ENCODE measurements around the gene HMCN1.

The HMCN1 gene

GRCh38 chr1:186044079-186044685 lies 310.0 kb downstream of the HMCN1 start:
- DNase-seq, result no peak

GRCh38 chr1:186046437-186047211 lies 312.4 kb downstream of the HMCN1 start:
- no peak for DNase-seq

- no peak for DNase-seq
Observed at GRCh38 chr1:186050360-186050759, 316.2 kb downstream of the HMCN1 start.

- no peak for DNase-seq
Observed at GRCh38 chr1:186054003-186054402, 319.8 kb downstream of the HMCN1 start.

GRCh38 chr1:186054932-186055331 lies 320.7 kb downstream of the HMCN1 start:
- DNase-seq, result no peak

GRCh38 chr1:186055846-186056245 lies 321.7 kb downstream of the HMCN1 start:
- DNase-seq, result no peak

GRCh38 chr1:186057086-186057485 lies 322.9 kb downstream of the HMCN1 start:
- no peak for DNase-seq

- DNase-seq, result no peak
Observed at GRCh38 chr1:186059311-186059710, 325.1 kb downstream of the HMCN1 start.

GRCh38 chr1:186059752-186060151 lies 325.6 kb downstream of the HMCN1 start:
- DNase-seq, result no peak

- DNase-seq, result no peak
Observed at GRCh38 chr1:186060226-186060625, 326.0 kb downstream of the HMCN1 start.

GRCh38 chr1:186063091-186063657 lies 329.0 kb downstream of the HMCN1 start:
- no peak for DNase-seq

- no peak for DNase-seq
Observed at GRCh38 chr1:186066411-186066810, 332.2 kb downstream of the HMCN1 start.

- DNase-seq, result no peak
Observed at GRCh38 chr1:186073697-186074096, 339.5 kb downstream of the HMCN1 start.

GRCh38 chr1:186076006-186076405 lies 341.8 kb downstream of the HMCN1 start:
- DNase-seq, result no peak

- no peak for DNase-seq
Observed at GRCh38 chr1:186078245-186078644, 344.1 kb downstream of the HMCN1 start.

- no peak for DNase-seq
Observed at GRCh38 chr1:186079084-186079684, 345.0 kb downstream of the HMCN1 start.

- DNase-seq, result peak; percentile 96
Observed at GRCh38 chr1:186082235-186082937, 348.2 kb downstream of the HMCN1 start.

- DNase-seq, result no peak
Observed at GRCh38 chr1:186086583-186086982, 352.4 kb downstream of the HMCN1 start.

GRCh38 chr1:186089940-186090339 lies 355.7 kb downstream of the HMCN1 start:
- DNase-seq, result no peak

GRCh38 chr1:186091222-186091720 lies 357.1 kb downstream of the HMCN1 start:
- no peak for DNase-seq

GRCh38 chr1:186093437-186093836 lies 359.2 kb downstream of the HMCN1 start:
- DNase-seq, result no peak

GRCh38 chr1:186094172-186094571 lies 360.0 kb downstream of the HMCN1 start:
- DNase-seq, result no peak
